Measurements from ENCODE around the gene PFN3.

PFN3 gene

DNA sequence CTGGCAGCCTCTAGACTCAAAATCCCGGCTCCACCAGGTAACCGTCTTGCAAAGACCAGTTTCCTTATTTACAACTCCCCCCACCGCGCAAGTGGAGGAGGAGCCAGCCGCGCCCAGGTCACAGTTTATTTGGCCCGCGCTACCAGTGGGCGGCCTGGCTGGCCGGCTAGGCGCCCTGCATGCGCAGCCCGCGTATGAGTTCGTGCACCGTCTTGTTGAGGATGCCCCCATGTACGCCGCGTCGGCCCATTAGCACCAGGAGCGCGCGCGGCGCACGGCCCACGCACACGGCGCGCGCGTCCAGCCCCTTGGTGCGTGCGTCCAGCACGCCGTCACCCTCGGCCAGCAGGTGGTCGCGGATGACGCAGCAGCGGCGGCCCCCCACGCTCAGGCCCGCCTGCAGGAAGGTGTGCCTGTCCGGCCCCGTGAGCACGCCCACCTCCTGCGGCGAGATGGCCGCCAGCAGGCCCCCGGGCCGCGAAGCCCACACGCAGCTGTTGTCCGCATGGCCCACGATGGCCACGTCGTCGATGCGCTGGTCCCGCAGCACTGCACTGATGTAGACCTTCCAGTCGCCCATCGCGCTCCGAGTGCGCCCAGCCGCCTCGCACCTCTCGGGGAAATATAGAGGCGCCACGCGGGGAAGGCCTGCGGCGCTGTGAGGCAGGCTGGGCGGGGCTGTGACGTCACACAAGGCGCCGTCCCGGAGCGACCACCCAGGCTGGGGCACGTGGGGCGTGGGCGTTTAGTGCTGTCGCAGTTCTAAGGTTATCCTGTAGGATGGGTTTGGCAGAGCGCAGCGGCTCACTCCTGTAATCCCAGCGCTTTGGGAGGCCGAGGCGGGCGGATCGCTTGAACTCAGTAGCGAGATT lies at the start of gene PFN3:
PFN3 (minus strand) TSS at position 665 of the 872 bp plus-strand sequence; CDS start at position 580, 85 bp downstream.
- Histone ChIP-seq H3K4me2 (ENCODE audit: low read length) (no peak within 1 kb of the TSS), H3K27me3 (ENCODE audit: control insufficient read depth, insufficient read depth, low read length) (no peaks in the 10 kb centered on the region), H3K9ac (no peak within 1 kb of the TSS), H3K79me2 (no peaks in the 10 kb centered on the region), H3K36me3 (ENCODE audit: control insufficient read depth, insufficient read depth, low read length) (no peaks in the 10 kb centered on the region), H3K9me3 (ENCODE audit: control insufficient read depth, low read length) (no peaks in the 10 kb centered on the region), H3K27ac (no peak within 1 kb of the TSS), H3K4me1 (peaks cover 26% of the 10 kb centered on the region), H3K4me3 (ENCODE audit: low read depth, low read length) (no peak within 1 kb of the TSS), H2AFZ (no peak within 1 kb of the TSS)
- TF ChIP-seq CTCF (IDR thresholded peaks at IDR 0.05), result no peak

- Histone ChIP-seq H2AFZ (no peak overlapping the region), H3K36me3 (ENCODE audit: control insufficient read depth, insufficient read depth, low read length) (no peaks in the 10 kb centered on the region), H3K4me1 (peaks cover 16% of the 10 kb centered on the region), H3K79me2 (no peaks in the 10 kb centered on the region), H3K4me2 (ENCODE audit: low read length) (no peak overlapping the region), H3K27me3 (ENCODE audit: control insufficient read depth, insufficient read depth, low read length) (peaks cover 4% of the 10 kb centered on the region), H3K9me3 (ENCODE audit: control insufficient read depth, low read length) (no peaks in the 10 kb centered on the region), H3K27ac (no peak overlapping the region), H3K4me3 (ENCODE audit: low read depth, low read length) (no peak overlapping the region), H3K9ac (no peak overlapping the region)
- TF ChIP-seq CTCF (IDR thresholded peaks at IDR 0.05), result no peak
These were observed 48.9 kb upstream of the PFN3 start for GRCh38 chr5:177449140-177450061.

GRCh38 chr5:177448244-177448950 lies 47.9 kb upstream of the PFN3 start:
- TF ChIP-seq CTCF (IDR thresholded peaks at IDR 0.05), result no peak
- Histone ChIP-seq H3K27ac (no peak overlapping the region), H2AFZ (no peak overlapping the region), H3K4me1 (peaks cover 8% of the 10 kb centered on the region), H3K4me3 (ENCODE audit: low read depth, low read length) (no peak overlapping the region), H3K9ac (no peak overlapping the region), H3K27me3 (ENCODE audit: control insufficient read depth, insufficient read depth, low read length) (no peaks in the 10 kb centered on the region), H3K36me3 (ENCODE audit: control insufficient read depth, insufficient read depth, low read length) (no peaks in the 10 kb centered on the region), H3K4me2 (ENCODE audit: low read length) (peak overlapping the region; percentile 42), H3K9me3 (ENCODE audit: control insufficient read depth, low read length) (no peaks in the 10 kb centered on the region), H3K79me2 (no peaks in the 10 kb centered on the region)

GRCh38 chr5:177447611-177448243 lies 47.3 kb upstream of the PFN3 start:
- peak overlapping the region; percentile 73 for H2AFZ ChIP-seq
- no peaks in the 10 kb centered on the region for H3K36me3 ChIP-seq (ENCODE audit: control insufficient read depth, insufficient read depth, low read length)
- no peak for TF ChIP-seq CTCF (IDR thresholded peaks at IDR 0.05)
- peaks cover 8% of the 10 kb centered on the region for H3K4me1 ChIP-seq
- H3K4me2 ChIP-seq (ENCODE audit: low read length), result peak overlapping the region; percentile 42
- H3K9me3 ChIP-seq (ENCODE audit: control insufficient read depth, low read length), result no peaks in the 10 kb centered on the region
- H3K27me3 ChIP-seq (ENCODE audit: control insufficient read depth, insufficient read depth, low read length), result no peaks in the 10 kb centered on the region
- no peak overlapping the region for H3K4me3 ChIP-seq (ENCODE audit: low read depth, low read length)
- H3K79me2 ChIP-seq, result no peaks in the 10 kb centered on the region
- H3K27ac ChIP-seq, result peak overlapping the region; percentile 57
- no peak overlapping the region for H3K9ac ChIP-seq

All from parathyroid adenoma (tissue), 2 donors.